Hematopoietic multipotent progenitor cell (in vitro differentiated cells): Measurements from ENCODE around the gene POU3F3. TPM values are rescaled to one million over a fixed set of nuclear protein-coding genes. Genes with fewer than 3 reads are reported as not detected.
A peak's percentile ranks its signal among the peaks of the same experiment; 100 is the strongest.

Source experiments
- DNase-seq, 3 donors: peaks; one replicate each; pipeline ENCODE4 v3.0.0-alpha.2; 2011 to 2015; ENCODE audit warnings: low read depth in 2 of 3, low spot score in 2 of 3
- total RNA-seq: library from RNA; depleted of rRNA; stranded (reverse); fragments of >200 nt; gene quantifications from one replicate; pipeline ENCODE4 v1.2.3, GENCODE V29; 2012

The POU3F3 gene
- not detected for total RNA-seq

DNA sequence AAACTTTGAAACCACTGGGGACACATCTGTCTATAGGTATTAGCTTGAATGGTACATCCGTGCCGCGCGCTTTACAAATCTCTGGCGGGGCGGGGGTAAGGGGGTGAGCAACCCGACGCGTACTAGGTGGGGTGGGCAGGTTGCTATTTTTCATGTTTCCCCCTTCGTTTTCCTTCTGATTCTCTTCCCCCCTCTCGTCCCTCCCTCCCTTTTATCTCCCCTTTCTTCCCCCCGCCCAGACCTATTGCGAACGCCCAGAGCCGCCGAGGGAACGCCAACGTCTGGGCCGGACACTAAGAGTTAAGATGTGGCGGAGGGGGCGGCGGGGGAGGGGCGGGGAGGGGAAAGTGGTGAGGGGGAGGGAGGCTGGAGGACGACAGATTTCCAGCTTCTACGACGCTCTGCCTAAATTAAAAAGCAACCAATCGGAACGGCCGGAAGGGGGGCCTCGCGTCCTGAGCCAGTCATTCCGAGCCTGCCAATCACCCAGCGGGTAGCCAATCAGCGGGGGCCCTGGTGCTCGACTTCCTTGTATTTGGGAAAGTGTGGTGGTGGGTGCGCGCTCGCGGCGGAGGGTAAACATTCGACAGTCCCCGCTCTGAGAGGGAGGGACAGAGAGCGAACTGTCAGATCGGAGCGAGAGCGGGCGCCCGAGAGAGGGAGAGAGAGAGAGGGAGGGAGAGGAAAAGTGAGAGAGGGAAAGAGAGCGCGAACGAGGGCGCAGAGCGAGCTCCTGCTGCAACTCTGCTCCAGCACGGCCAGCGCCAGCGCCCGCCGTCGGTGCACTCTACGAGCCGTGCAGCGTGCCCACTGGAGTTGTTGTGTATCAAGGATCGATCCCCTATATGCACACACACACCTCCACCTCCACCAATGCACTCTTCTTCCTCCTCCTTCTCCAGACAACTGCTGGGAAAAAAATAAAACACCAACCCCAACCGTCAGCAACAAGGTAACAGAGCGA lies at the start of gene POU3F3:
TSS of gene POU3F3 (plus strand) at position 582 of the 964 bp plus-strand sequence. CDS start 1,396 bp downstream, outside the sequence.
- DNase-seq, result peak in 1 of 3 donors; percentile 76

DNA sequence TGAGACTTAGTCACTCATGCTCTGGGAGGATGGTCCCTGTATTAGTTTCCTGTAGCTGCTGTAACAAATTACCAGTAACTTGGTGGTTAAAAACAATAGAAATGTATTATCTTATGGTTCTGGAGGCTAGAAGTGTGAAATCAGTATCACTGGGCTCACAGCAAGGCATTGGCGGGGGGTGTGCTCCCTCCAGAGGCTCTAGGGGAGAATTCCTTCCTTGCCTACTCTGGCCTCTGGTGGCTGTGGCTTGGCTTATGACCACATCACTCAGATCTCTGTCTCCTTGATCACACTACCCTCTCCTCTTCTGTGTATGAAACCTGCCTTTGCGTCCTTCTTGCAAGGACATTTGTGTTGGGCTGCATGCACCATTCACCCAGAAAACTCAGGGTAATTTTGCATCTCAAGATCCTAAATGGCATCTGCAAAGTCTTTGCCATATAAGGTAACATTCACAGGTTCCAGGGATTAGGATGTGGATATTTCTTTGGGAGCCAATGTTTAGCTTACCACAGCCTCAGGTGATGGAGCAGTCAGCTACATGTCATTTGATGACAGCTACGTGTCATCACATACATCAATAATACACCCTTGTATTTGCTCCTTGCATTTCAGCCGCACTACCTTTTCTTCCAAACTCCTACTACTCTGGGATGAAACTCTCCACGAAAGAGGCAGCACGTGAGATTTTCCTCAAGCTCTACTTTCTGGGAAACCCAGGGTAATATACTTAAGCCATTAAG lies 49.6 kb upstream of the POU3F3 start:
- DNase-seq, result peak in 1 of 3 donors; percentile 7

DNA sequence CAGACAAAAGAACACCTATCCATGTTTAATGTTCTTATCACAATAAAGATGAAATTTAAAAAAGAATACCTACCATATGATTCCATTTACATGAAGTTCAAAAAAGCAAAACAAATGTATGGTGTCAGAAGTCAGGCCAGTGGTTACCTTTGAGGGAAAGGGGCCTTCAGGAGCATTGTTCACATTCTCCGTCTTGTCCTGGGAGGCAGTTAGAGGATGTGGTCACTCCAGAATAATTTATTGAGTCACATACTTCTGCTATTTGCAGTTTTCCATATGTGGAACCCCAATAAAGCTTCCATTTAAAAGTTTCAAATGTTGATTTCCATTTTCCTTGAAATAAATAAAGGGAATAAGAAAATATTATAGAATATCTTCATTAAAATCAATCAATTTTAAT lies 41.6 kb upstream of the POU3F3 start:
- DNase-seq, result peak in 1 of 3 donors; percentile 4

DNA sequence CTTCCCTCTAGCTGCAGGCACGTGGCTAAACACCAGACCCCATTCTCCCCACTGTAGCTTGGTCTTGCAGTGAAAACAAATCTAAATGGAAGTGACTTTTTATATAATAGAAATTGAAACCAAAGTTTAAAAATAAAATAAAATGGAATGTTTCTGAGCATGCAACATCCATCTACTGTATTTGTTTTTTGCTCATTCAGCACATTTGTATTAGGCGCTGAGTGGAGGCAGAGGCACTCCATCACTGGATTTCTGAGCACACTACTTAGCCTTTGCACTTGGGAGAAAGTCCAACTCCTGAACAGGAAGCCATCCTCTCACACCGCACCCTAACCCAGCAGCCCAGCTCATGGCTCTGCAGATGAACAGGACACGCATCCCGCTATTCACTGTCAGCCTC lies 37.8 kb upstream of the POU3F3 start:
- no peak for DNase-seq

DNA sequence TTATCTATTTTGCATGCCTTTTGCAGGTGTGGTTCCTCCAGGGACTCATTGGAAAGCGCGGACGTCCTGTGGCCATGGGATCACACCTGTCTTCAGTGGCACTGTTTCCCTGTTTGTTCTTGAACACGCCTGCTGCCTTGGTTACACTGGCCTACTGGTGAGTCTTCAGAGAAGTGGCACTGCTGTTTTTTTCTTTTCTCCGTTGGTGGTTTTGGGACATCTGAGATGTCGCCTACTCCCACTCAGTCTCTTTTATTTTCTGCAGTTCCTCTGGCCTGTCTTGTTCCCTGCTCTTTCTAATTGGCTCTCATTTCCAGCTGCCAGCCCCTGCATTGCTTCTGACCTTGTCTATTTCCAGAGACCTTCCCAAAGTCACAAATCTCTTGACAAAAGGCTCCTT lies 35.7 kb upstream of the POU3F3 start:
- DNase-seq, result no peak

DNA sequence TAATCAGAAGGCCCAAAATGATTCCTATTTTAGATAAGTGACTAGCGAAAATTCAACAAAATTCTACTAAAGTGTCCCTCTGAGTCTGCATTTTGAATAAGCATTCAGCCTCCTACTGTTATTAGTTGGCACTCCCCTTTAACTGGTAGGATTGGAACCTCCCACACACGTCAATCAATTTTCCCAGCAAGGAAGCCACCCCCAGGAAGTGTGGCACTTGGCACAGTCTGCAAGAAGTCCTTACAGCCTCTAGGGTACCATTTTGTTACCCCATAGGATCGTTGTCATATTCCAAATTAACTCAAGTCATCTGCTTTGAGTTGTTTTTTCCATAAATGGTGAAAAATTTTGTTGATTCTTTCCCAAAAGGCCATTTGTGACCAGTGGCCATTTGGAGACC lies 33.8 kb upstream of the POU3F3 start:
- DNase-seq, result no peak

DNA sequence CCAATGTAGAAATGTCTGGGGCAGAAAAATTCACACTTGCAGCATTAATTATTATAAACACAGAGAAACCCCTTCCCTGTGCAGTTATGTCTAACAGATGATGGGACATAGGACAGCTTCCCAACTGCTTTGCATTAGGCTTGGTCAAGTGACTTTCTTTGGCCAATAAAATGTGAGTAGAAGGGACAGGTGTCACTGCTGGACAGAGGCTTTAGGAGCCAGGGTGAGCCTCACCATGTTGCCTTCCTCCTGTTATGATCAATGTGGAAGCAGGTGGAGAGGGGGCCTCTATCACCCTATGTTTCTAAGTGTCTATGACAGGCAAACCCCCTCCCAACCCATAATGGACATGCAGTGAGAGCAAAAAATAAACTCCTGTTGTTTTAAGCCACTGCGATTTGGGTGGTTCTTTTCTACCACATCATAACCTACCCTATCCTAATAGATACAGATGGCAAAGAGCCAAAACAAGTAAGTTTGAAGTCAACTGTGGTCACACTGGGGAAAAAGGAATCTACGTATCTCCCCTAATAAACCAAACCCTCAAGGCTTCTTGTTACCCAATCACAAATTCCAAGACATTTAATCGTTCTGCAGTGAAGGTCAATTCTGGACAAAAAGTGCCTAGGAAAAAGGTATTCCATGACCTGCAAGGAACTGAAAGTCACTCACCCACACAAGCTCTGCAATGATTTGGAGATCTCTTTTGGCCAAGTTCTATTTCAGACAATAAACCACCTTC lies 28.6 kb upstream of the POU3F3 start:
- DNase-seq, result no peak

DNA sequence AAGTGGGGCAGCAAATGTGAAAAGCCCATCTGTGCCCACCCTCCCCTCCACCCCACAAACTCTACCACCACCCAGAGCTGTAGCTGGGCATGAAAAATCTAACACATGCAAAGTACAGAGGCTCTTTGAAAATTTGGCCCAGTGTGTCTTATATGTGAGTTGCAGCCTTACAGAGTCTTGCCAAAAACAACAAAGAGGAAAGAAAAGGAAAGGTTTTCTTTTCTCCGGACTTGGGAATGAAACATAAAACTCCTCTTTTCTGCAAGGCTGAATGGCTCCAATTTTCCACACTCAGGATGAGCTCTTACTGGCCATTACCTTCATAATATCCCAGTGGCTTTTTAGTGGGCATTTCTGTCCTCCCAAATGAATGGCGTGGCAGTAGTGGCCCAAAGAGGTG lies 27.9 kb upstream of the POU3F3 start:
- no peak for DNase-seq

DNA sequence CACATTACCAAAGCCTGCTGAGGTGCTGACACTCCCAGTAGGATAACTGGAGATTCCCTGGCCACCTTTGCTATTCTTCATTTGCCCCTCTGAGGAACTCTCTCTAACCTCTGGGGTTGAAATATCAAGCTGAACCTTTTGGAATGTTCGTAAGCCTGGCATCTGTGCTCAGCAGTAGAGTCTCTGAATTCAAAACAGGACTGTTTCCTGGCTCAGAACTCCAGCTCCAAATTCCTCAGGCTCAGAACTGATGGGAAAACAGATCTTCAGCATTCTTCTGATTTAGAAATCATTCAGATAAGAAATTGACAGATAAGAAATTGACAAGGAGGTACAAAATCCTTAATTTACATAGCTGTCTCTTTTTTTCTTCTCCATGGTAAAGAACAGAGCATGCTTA lies 22.2 kb upstream of the POU3F3 start:
- DNase-seq, result no peak

DNA sequence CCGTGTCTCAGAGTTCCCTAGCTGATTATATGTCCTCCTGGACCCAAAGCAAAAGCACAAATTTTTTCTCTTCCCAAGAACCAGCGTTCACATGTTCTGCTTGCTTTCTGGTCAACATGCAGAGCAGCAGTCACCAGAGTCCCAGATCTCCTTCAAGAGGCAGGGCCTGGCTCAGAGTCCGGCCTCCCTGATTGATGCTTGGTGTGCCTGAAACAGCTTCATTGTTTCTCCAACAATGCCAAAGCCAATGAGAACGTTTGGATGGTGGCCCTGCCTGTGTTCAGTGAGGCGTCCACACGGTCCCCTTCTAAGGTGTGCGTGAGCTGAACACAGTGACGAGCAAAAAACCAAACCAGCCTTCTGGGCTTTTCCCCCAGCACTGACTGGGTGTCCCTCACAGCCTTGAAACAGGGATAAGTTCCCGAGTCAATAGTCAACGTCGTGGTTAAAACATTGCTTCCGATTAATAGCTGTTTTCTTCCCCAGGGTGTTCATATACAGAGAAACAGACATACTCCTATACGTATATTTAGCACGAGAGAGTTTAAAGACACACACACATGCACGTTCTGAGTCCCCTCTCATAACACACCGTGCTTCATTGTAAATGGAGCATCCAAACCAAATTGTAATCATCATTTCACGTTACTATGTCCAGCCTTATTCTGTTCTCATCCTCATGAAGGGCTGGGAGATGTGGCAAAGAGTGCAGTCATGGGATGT lies 19.3 kb upstream of the POU3F3 start:
- no peak for DNase-seq

DNA sequence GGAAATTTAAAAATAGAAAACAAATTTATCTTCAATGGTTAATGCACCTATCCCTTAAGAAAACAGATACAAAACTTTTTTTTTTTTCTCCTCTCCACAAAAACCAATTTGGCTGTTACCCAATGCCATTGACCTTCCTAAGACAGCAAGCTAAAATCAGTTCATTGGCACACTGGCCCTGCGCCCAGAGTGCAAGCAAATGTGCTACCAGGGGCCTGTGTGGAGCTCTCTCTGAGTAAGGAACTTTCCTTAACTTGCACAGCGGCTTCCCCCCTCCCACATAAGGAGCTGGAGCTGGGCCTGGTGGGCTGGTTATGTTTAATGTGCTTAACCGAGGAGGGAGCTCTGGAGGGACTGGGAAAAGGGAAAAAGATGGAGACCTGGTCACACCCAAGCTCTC lies 17.6 kb upstream of the POU3F3 start:
- no peak for DNase-seq

DNA sequence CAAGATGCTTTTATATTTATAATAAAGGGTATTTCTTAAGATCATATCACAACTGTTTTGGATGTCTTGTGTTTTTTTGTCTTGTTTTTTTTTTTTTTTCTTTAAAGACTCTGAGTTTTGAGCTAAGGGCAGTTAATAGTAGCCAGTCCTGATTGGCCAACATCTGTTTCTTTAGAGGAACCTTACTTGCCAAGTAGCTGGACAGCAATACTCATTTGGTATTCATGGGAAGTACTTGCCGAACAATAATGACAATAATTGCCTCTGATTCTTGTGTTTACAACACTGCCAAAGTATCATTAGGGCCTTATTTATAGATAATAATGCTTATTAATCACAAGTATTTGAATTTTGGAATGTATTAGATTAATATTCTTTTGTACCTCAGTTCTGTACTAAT lies 17.1 kb upstream of the POU3F3 start:
- DNase-seq, result no peak

DNA sequence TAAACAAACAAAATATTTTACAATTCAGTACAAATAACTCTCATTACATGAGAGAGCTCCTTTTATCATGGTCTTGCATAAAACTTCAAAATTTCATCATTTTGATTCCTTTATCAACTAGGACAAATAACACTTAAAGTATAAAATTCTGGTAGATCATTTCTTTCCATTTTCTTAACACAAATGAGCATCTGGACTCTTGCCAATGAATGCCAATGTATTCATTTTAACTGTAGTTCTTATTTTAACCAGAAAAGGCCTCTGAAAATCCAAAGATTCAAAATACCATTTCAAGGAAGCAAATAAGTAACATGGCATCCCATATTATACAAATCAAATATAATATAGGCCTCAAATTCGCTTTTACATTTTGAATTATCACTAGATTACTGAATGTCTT lies 13.8 kb upstream of the POU3F3 start:
- DNase-seq, result peak in 1 of 3 donors; percentile 17

DNA sequence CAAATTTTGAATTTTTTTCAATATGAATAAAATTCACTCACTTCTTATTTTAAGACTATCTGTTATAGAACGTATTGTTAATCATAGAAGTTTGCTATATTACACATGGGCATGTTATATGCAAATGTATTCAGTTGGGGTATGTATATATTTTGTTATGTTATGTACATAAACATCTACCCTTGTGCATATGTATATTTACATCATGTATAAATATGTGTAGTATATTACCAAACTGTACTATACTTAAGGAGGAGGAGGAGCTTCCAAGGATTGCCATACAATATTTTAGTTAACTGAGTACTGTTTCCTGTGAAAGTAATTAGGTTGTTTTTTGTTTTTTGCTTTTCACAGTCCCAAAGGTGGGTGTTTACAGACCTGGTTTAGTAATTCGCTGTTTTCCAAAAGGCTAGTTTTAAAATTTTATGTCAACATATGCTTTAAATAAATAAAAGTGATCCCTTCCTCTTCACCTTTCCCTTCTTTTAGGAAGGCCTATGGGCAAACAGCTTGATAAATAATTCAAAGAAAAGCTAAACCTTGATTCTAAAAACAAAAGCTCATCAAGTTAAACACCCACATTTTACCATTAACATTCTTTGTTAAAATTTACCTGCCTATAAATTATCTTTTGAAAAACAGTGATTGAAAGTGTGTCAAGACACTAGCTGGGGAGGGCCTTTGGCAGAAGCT lies 12.9 kb upstream of the POU3F3 start:
- no peak for DNase-seq

DNA sequence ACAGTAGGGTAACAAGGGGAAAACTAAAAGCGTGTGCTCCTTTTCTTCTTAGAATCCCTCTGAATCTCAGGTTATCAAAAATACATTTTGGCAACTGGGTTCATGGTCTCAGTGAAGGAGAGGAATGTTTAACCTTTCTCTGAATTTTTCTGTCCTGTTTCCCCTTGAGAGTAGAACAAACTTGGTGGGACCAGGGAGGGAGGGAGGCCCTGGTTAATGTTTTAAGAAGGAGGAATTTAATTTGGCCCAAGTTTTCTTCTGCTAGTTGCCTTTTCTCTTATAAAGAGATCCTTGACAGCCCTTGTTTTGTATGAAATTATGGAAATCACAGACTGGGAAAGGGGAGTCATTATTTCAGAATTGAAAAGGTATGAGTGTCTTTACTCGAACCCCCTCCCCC lies 12.2 kb upstream of the POU3F3 start:
- DNase-seq, result no peak

DNA sequence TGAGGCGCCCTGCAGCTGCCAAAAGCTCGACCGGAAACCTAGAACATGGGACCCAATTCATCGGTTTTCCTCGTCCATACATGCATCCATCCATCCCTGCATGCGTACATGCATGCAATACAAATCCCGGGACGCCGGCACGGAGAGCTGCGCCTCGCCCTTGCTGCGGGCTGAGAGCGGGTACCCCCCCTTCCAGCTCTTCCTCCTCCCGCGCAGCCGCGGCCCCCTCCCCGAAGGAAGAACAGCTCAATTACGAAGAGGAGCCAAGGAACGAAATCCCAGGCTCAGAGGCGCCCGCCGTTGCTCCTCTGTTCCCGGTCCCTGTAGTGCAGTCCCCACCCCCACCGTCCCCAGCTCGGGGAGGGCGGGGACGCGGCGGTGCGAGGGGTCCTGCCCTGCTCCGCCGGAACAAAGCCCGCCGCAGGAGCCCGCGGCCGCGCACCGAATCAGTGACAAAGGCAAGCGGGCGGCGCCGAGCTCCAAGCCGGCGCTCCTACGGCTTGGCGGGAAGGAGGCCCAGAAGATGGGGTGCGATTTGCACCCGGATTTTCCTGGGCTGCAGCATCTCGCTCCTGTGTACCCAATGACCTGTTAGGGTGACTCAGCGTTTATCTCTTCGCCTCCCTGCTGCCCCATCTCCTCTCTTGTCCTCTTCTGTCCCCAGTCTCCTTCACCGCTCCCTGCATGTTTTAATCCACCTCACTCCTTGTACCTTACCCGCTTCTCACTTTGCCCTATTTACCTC lies 8.9 kb upstream of the POU3F3 start:
- DNase-seq, result peak in 1 of 3 donors; percentile 9

DNA sequence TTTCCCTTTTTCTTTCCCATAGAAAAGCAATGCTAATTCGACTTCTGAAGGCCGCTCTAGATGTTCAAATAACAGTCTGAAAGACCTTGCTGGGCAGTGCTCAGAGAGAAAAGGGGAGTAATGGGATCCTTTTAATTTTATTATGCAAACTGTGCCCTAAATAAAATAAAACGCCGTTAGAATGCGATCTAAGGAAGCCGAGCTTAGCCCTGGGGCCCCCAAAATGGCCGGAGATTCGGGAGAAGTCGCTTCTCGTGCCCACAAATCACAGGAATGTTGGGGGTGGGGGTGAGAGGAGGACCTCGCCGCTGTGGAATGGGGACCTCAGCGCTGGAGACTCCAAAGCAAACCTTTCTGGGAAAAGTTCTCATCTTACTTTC lies 8.4 kb upstream of the POU3F3 start:
- peak in 1 of 3 donors; percentile 8 for DNase-seq

DNA sequence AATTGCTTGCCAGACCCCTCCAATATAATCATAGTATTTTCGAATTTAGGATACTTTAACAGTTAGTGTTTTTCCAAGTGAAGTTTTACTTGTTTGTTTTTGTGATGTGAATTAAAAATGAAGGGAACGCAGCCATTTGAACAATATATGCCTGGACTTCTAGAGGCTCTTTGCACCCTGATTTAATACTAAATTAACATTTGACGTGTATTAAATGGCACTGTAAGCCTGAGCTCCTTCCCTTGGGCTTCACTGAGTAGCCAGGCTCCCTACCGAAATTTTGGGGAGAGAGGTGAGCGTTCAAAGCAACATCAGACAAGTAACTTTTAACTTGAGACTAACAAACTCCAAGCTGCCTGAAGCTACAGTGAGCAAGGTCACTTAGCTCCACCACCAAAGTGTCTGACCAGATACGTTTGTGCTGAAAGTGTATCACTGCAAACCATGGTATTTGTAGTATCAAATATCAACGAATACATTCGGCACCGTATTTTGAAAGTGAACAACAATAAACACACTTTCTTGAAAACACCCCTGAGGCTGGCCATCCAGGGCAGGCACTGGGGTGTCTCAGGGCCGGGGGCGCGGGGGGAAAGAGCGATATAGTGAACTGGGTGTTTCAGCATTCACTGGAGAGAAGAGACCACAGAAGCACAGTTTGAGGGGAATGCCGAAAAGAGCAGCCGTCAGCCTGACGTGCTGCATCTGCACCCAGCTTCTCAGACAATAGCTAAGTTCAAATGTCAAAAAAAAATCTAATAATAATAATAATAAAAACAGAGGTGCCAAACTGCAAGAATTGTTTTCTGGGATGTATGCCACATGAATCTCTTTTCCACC lies 7.7 kb upstream of the POU3F3 start:
- DNase-seq, result peak in 1 of 3 donors; percentile 35
